CD4-positive, alpha-beta T cell (primary cell): ENCODE data around the gene FAM3D. TPM values are rescaled to one million over a fixed set of nuclear protein-coding genes. Genes with fewer than 3 reads are reported as not detected.

Source experiments
- ATAC-seq: fragments of 200-7000 bp; cut with Tn5 transposase; one replicate; pipeline ENCODE4 v1.10.0; 2022; ENCODE audit warnings: mild to moderate bottlenecking; ENCODE audit not compliant: poor library complexity
- CTCF ChIA-PET: fragments of 350-600 bp; sonication (Branson Sonifier 250); formaldehyde crosslinking; loops from one replicate; lab custom pipeline; 2021; ENCODE audit warnings: antibody characterized with exemption, inconsistent platforms; lab: Charles Lee
- POLR2A ChIA-PET: fragments of 350-600 bp; sonication (Branson Sonifier 250); formaldehyde crosslinking; loops from one replicate; lab custom pipeline; 2021; ENCODE audit warnings: antibody characterized with exemption, inconsistent platforms; lab: Charles Lee
- DNase-seq, 14 experiments: peaks; one replicate each; pipeline ENCODE4 v3.0.0-alpha.2; 2013 to 2020; ENCODE audit warnings: mixed read lengths in 2 of 14
- H3K27ac ChIP-seq, 2 donors: one replicate each; pipeline versions ENCODE4 v1.5.1 to v1.7.0; 2013; ENCODE audit warnings: low read length in 2 of 2, low read depth in 1 of 2, mild to moderate bottlenecking in 1 of 2
- H3K27me3 ChIP-seq, 2 experiments: 1 replicate in 1 of 2; 2 replicates in 1 of 2; pipeline versions ENCODE4 v1.6.1 to v1.7.0; 2013; ENCODE audit warnings: low read length in 2 of 2, control low read depth in 1 of 2, mild to moderate bottlenecking in 1 of 2, moderate library complexity in 1 of 2; ENCODE audit not compliant: insufficient read depth in 2 of 2, control insufficient read depth in 1 of 2
- H3K36me3 ChIP-seq: one replicate; pipeline ENCODE4 v1.6.1; 2013; ENCODE audit warnings: low read length, control low read depth; ENCODE audit not compliant: insufficient read depth
- H3K4me1 ChIP-seq: one replicate; pipeline ENCODE4 v1.6.1; 2013; ENCODE audit warnings: low read length, control low read depth; ENCODE audit not compliant: insufficient read depth
- H3K4me3 ChIP-seq: one replicate; pipeline ENCODE4 v1.5.1; 2013; ENCODE audit warnings: mild to moderate bottlenecking, low read length, moderate library complexity
- H3K9me3 ChIP-seq, 2 experiments: 1 replicate in 1 of 2; 2 replicates in 1 of 2; pipeline versions ENCODE4 v1.6.1 to v1.7.0; 2013; ENCODE audit warnings: low read length in 2 of 2, mild to moderate bottlenecking in 2 of 2, control low read depth in 1 of 2, moderate library complexity in 1 of 2; ENCODE audit not compliant: control insufficient read depth in 1 of 2, insufficient read depth in 1 of 2
- H3K27ac Mint-ChIP-seq: one replicate; pipeline ENCODE4 v1.8.0; 2020; ENCODE audit warnings: mixed read lengths
- H3K27me3 Mint-ChIP-seq: one replicate; pipeline ENCODE4 v1.8.0; 2021; ENCODE audit warnings: mixed read lengths
- H3K36me3 Mint-ChIP-seq: one replicate; pipeline ENCODE4 v1.8.0; 2021; ENCODE audit warnings: low read depth, mixed read lengths
- H3K4me1 Mint-ChIP-seq: one replicate; pipeline ENCODE4 v1.8.0; 2021; ENCODE audit warnings: low read depth, mixed read lengths
- H3K4me3 Mint-ChIP-seq: one replicate; pipeline ENCODE4 v1.8.0; 2020; ENCODE audit warnings: mild to moderate bottlenecking, mixed read lengths
- H3K9me3 Mint-ChIP-seq: one replicate; pipeline ENCODE4 v1.8.0; 2020; ENCODE audit warnings: mixed read lengths
- intact Hi-C, 2 experiments: fragments of 100-400 bp; cut with DNase I in 1 of 2; cut with micrococcal nuclease in 1 of 2; formaldehyde crosslinking; loops; one replicate each; pipeline versions ENCODE4 v1.15.1 to v1.9.0; 2023 to 2025; cut with DNase I, micrococcal nuclease
- total RNA-seq, 174 experiments: library from RNA in 2 of 174; stranded (reverse) in 2 of 174; gene quantifications; one replicate each; pipeline ENCODE4 v1.2.3 and lab custom pipeline; 2021 to 2026
- TF ChIP-seq, protein P1 (sequence below): fragments of 200-600 bp; IDR thresholded peaks from one replicate; pipeline ENCODE4 v1.8.0; 2022; ENCODE audit warnings: antibody characterized with exemption, mild to moderate bottlenecking

Gene FAM3D
- total RNA-seq, 2 experiments from 2014 or later, result not detected

DNA sequence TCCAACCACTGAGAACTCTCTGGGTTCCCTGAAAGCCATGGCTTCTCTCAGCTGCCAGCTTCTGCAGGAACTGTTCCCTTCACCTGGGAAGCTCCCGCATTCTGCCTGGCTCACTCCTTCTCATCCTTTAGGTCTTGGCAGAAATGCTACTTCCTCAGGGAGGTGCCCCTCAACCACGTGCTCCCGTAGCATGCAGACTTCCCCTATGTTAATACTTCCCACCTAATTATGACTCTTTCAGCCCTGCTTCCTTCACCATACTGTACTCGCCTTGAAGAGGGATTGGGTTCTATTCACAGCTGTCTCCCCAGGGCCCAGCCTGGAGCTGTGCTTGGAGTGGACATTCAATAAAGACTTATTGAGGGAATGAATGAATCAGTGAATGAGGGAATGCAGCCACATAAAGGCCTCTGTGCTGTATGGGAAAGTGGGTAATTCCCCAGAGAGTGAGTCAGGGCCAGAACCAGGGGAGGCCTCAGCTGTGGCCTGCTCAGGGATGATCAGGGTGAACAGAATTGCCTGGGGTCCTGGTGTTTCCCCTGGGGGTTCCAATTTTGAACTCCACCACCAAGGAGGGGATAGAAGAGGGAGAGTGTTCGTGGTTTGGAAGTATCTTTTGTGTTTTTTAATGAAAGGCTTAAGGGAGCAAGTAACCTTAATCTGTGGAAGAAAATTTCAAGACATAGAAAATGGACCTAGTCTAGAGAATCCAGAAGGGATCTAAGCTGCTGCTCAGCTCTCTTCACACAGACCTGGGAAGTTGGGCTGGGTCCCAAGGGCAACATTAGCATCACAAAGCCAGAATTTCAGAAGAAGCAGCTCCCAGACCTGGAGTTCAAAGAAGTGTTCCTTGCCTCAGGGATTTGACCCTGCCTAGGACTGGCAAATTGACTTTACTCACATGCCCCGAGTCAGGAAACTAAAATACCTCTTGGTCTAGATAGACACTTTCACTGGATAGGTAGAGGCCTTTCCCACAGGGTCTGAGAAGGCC lies 74.8 kb downstream of the FAM3D start:
- H3K27ac ChIP-seq, result no peak overlapping the region
- no peaks in the 10 kb centered on the region for H3K36me3 ChIP-seq
- no peaks in the 10 kb centered on the region for H3K9me3 Mint-ChIP-seq
- no peak overlapping the region for H3K27ac Mint-ChIP-seq
- H3K36me3 Mint-ChIP-seq, result no peaks in the 10 kb centered on the region
- ATAC-seq (no peak), DNase-seq (no peak)
- no peak overlapping the region for H3K4me3 ChIP-seq
- peaks cover 21 to 22% of the 10 kb centered on the region in 2 experiments for H3K27me3 ChIP-seq
- ChIA-PET POLR2A (no interaction called here), CTCF (no interaction called here)
- H3K4me1 Mint-ChIP-seq, result no peaks in the 10 kb centered on the region
- no peak overlapping the region for H3K4me3 Mint-ChIP-seq
- H3K4me1 ChIP-seq, result no peaks in the 10 kb centered on the region
- peaks cover 0 to 2% of the 10 kb centered on the region in 2 experiments for H3K9me3 ChIP-seq
- TF ChIP-seq, protein P1, sequence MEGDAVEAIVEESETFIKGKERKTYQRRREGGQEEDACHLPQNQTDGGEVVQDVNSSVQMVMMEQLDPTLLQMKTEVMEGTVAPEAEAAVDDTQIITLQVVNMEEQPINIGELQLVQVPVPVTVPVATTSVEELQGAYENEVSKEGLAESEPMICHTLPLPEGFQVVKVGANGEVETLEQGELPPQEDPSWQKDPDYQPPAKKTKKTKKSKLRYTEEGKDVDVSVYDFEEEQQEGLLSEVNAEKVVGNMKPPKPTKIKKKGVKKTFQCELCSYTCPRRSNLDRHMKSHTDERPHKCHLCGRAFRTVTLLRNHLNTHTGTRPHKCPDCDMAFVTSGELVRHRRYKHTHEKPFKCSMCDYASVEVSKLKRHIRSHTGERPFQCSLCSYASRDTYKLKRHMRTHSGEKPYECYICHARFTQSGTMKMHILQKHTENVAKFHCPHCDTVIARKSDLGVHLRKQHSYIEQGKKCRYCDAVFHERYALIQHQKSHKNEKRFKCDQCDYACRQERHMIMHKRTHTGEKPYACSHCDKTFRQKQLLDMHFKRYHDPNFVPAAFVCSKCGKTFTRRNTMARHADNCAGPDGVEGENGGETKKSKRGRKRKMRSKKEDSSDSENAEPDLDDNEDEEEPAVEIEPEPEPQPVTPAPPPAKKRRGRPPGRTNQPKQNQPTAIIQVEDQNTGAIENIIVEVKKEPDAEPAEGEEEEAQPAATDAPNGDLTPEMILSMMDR, result no peak
- H3K27me3 Mint-ChIP-seq, result peaks cover 31% of the 10 kb centered on the region
- intact Hi-C loops, result no loop called here

DNA sequence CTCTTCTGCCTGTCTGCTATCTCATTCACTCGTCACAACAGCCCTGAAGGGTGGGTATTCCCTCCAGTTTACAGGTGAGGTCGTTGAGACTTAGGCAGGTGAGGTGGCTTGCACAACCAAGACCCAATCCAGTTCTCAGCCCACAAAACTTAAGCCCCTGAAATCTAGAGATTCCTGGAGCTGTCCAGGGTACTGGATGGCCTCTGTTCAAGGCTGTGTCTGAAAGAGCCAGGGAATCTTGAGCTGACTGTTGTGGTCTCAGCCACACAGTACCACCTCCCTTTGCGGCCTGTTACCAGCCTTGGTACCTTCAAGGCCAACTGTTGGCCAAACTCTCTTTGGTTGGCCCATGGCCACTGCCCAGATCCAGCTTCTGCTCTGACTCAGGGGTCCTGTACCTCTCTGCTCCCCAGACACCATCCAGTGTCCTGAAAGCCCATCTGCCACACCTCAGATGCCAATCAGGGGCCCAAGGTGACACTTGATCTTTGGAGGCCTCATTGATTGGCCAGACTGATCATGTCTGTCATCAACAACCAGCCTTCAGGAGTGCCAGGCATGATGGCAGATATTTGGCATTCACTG lies 78.5 kb downstream of the FAM3D start:
- Histone ChIP-seq H3K9me3 (peaks cover 0 to 6% of the 10 kb centered on the region in 2 experiments), H3K4me3 (no peak overlapping the region), H3K27ac (no peak overlapping the region), H3K27me3 (peaks cover 36 to 38% of the 10 kb centered on the region in 2 experiments), H3K36me3 (no peaks in the 10 kb centered on the region), H3K4me1 (peaks cover 9% of the 10 kb centered on the region)
- Mint-ChIP-seq H3K36me3 (no peaks in the 10 kb centered on the region), H3K27ac (no peak overlapping the region), H3K27me3 (peaks cover 55% of the 10 kb centered on the region), H3K9me3 (no peaks in the 10 kb centered on the region), H3K4me1 (peaks cover 18% of the 10 kb centered on the region), H3K4me3 (no peak overlapping the region)
- no peak for ATAC-seq
- CTCF ChIA-PET, result no interaction called here
- intact Hi-C loops, result no loop called here
- no peak for DNase-seq
- POLR2A ChIA-PET, result no interaction called here
- TF ChIP-seq, protein P1, result no peak

DNA sequence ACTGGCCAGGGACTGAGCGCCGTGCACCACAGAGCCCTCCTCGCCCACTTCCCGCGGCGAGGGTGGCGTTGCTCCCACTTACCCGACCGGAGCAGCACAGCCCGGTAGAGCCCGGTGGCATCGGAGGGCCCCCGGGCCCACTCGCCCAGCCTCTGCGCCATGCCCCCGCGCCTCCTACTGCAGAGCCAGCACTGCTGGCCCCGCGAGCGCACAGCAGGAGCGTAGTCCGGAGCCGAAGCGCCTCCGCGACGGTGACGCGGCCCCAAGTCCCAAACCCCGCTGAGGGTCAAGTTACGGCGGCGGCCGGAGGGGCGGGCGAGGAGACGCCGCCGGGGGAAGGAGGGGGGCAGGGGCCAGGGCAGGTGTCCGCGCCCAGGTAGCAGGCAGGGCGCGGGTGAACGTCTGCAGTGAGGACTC lies 79.8 kb downstream of the FAM3D start:
- Mint-ChIP-seq H3K36me3 (no peaks in the 10 kb centered on the region), H3K27ac (no peak overlapping the region), H3K4me3 (no peak overlapping the region), H3K9me3 (no peaks in the 10 kb centered on the region), H3K4me1 (peaks cover 18% of the 10 kb centered on the region), H3K27me3 (peaks cover 62% of the 10 kb centered on the region)
- Histone ChIP-seq H3K36me3 (no peaks in the 10 kb centered on the region), H3K9me3 (peaks cover 0 to 6% of the 10 kb centered on the region in 2 experiments), H3K4me3 (no peak overlapping the region), H3K27me3 (peaks cover 36 to 38% of the 10 kb centered on the region in 2 experiments), H3K27ac (no peak overlapping the region), H3K4me1 (peaks cover 9% of the 10 kb centered on the region)
- no peak for ATAC-seq
- TF ChIP-seq, protein P1, result no peak
- POLR2A ChIA-PET, result no interaction called here
- CTCF ChIA-PET, result no interaction called here
- no peak for DNase-seq
- intact Hi-C loops, result no loop called here
